ENCODE results near the gene RPL21.
"Not testable (repeated sequence)": the region's sequence is repeated elsewhere in the genome, so short reads cannot be mapped to it uniquely, and the experiment has no call there.

RPL21 gene

GRCh38 chr13:27289011-27289665 is 37.8 kb downstream of the RPL21 start:
- no peak for DNase-seq (ENCODE audit: low spot score)

GRCh38 chr13:27290715-27291114 is 39.4 kb downstream of the RPL21 start:
- DNase-seq (ENCODE audit: low spot score): no peak

GRCh38 chr13:27291967-27292366 is 40.6 kb downstream of the RPL21 start:
- not testable (repeated sequence) for DNase-seq (ENCODE audit: low spot score)

DNA sequence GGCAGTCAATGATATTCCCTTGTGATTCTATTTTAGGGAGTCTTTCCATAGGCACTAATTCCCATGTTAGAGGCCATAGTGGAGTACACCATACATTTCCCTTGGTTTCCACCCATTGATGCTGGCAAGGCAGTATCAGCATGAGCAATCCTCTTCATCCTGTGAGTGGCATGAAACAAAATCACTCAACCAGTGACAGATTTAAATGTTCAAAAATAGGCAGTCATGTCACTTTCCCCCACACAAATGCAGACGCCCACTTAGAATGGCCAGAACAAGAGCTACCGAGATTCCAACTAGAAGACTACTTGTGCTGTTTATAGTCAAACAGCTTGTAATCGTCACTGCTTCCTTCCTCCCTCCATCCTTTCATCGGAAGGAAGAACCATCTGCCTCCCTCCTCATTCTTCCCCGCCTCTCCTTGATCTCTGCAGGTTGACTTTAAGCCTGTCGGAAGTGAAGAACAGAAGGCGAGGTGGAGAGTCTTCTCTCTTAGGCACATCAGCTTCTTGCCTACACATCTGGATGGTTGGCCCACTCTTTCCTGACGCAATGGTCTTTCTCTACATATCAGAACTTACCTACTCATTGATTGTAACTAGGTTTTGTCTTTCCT is 41.8 kb downstream of the RPL21 start:
- no peak for DNase-seq (ENCODE audit: low spot score)

DNA sequence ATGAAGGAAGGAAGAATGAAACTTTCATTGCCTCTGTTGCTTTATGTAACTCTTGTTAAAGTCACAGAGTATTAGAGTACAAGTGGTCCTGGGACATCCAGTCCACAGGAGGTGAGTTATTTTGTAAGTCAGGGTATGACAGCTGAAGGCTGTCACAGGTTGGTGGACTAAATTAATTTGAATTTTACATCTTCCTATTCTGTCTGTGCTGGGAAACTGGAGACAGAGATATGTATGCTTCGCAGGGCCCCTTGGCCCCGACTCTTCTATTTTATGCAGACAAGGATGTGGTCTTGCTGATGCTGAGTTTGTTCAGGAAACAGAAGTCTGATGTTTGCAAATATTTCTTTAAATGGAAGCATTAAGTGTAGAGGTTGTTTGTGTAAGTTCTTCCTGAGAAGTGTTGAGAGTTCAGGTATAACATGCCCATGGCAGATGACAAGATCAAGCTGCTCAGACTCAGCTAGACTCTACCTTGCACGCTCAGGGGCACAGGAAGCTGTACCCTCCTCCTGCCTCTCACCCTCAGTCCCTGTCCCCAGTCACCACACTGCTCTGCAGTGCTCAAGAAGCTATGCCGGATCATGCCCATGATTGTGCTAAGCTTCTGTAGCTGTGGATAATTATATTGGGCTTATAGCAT is 42.6 kb downstream of the RPL21 start:
- no peak for DNase-seq (ENCODE audit: low spot score)

DNA sequence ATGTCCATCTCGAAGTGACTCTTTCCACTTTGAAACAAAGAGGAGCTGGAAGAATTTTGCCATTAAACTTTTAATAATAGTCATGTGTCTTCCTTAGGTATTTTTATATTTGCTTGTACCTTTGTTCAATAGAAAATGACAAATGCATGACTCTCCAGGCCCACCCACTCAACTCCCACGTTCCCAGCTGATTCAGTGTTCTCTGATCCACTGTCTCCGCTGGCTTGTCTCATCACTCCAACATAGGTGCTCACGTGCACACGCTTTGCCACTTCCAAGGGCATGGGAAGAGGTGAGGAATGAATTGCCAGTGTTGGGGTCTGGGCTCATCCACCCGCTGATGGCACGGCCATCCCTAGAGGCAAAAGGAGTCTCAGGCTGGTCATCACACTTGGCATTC is 43.7 kb downstream of the RPL21 start:
- no peak for DNase-seq (ENCODE audit: low spot score)

DNA sequence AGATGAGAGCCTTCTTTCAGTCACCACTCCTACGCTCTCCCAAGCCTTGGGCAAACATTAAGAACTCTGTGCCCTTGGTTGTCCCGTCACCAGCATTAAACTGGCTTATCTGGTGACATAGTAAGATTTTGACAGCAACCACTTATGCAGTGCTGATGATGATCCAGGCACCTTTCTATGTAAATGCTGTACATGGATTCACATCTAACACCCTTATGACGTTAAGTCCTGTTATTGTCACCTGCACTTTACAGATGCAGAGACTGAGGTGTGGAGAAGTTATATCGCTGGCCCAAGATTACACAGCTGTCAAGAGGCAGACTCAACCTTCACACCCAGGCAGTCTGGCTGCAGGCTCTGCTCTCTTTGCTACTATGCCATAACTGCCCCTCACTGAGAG is 44.3 kb downstream of the RPL21 start:
- no peak for DNase-seq (ENCODE audit: low spot score)

DNA sequence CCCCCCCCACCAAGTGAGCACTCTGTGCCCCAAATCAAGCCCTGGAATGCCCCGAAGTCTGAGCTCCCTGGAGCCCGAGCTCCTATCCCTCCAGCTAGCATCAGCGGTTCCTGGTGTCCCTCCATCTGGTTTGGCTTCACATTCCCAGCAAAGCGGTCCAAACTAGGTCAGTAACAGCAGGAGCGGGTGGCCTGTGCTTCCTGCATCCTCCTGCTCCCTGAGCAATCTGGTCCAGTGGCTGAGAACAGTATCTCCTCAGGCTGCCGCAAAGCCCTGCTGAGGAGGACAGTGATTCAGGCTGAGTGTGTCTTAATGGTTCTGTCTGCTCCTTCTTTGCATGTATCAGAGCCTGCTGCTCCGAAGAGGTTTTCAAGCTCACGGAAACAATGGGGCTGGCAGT is 45.1 kb downstream of the RPL21 start:
- no peak for DNase-seq (ENCODE audit: low spot score)

DNA sequence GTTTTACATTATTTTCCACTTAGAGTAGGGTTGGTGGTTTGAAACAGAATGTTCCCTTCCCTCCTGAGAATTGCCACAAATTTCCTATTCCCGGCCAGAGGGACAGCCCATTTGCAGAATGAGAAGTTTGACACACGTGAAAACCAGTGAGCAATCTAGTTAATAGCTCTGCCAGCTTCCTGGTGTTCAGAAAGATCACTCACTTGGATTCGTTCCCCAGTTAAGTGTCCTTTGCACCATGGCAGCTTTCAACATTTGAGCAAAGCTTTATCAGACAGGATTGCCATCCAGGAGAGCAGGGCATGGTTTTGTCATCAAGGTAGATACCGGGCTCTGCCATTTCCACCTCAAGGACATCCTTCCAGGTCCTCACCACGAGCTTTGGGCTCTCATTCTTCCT is 47.5 kb downstream of the RPL21 start:
- no peak for DNase-seq (ENCODE audit: low spot score)

DNA sequence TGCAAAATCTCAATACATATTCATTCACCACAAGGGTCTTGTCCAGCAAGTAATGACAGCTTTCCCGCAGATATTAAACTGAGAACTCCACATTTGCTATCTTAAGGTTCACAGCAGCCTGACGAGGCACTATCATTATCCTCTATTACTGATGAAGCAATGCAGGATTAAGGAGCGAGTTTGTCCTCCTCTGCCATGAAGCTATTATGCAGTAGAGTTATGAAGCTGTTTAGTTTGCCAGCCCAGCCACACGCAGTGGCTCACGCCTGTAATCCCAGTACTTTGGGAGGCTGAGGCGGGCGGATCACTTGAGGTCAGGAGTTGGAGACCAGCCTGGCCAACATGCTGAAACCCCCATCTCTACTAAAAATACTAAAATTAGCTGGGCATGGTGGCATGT is 49.0 kb downstream of the RPL21 start:
- DNase-seq (ENCODE audit: low spot score): not testable (repeated sequence)

DNA sequence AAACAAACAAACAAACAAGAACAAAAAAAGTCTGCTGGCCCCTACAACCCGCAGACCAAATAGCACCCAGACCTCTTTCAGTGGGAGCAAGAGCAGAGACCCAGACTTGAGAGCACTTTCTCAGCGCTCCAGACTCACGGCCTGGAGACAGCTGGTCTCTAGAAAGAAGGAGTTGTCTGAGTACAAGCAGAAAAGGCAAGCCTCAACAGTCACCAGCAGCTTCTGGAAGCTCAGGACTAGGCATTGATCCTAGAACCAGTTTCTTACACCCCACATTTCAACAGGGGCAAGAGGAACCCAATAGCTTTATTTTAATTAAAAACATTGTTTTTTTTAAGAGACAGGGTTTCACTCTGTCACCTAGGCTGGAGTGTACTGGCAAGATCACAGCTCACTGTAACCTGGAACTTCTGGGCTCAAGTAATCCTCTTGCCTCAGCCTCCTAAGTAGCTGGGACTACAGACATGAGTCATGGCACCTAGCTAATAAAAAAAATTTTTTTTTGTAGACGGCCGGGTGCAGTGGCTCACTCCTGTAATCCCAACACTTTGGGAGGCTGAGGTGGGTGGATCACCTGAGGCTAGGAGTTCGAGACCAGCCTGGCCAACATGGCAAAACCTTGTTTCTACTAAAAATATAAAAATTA is 49.7 kb downstream of the RPL21 start:
- DNase-seq (ENCODE audit: low spot score): no peak

DNA sequence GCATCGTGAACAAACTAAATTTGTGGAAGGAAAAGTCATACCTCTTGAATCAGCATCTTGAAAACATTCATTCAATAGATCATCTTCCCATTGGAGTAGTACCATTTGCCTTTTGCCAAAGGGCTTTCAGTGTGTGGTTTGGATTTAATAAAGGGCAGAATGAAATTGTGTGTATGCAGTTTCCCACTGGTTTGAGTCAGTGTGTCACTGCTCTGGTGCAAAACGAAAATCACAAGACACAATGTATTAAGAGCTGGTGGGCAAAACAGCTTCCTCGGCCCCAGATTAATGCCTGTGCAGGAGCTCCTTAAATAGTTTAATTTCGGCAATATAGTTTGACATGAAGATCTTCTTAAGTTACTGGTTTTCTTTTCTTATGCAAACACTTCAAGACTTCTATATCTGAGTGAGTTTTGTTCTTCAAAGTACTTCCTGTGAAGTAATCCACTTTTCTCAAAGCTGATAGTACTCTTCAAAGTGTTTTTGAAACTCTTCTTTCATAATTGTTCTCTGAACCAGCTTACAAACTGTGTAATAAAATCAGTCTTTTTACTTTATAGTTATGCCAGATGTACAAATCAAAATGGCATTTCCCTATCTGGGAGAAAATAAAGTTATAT is 51.4 kb downstream of the RPL21 start:
- DNase-seq (ENCODE audit: low spot score): no peak

DNA sequence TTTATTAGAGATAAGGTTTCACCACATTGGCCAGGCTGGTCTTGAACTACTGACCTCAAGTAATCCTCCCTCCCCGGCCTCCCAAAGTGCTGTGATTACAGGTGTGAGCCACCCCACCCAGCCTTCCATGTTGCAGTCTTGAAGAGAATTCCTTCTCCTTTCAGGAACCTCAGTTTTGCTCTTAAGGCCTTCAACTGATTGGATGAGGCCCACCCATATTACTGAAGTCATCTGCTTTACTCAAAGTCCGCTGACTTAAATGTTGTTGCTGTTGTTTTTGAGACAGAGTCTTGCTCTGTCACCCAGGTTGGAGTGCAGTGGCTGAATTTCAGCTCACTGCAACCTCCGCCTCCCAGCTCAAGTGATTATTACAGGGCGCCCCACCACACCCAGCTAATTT is 52.7 kb downstream of the RPL21 start:
- no peak for DNase-seq (ENCODE audit: low spot score)

DNA sequence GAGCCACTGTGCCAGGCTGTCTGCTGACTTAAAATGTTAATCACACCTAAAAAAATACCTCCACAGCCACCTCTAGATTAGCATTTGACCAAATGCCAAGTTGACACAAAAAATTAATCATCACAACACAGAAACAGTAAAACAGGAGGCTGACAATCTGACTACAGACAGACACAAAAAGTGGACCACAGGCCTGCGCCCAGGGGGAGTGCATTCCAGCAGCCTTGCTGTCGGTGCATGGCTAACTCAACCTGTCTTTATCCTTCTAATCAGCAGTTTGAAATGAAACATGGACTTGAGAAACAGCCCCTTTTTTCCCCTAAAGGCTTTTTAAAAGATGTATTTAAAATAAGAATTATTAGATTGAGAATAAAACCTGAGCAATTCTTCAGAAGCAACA is 53.3 kb downstream of the RPL21 start:
- no peak for DNase-seq (ENCODE audit: low spot score)

All from hematopoietic multipotent progenitor cell treated with erythropoietin and hydrocortisone succinate and interleukin-3 and kit ligand, for 15 days (in vitro differentiated cells).